NCI-H2196 treated with DMSO at 0.1 percent for 48 hours (cell line): ENCODE data around the gene KLC3.

Experiments
- DNase-seq: peaks from one replicate; lab custom pipeline; 2025; ENCODE audit not compliant: unreplicated experiment; lab: John Stamatoyannopoulos, UW

The KLC3 gene

GRCh38 chr19:45368737-45369340 lies 28.3 kb downstream of the KLC3 start:
- no peak for DNase-seq

GRCh38 chr19:45370410-45371204 lies 30.1 kb downstream of the KLC3 start, which contains the start of gene ERCC2:
TSS of gene ERCC2 (minus strand) at chr19:45370573. CDS start at chr19:45370540, 33 bp downstream.
- peak; percentile 88 for DNase-seq

GRCh38 chr19:45376045-45376724 lies 35.6 kb downstream of the KLC3 start:
- DNase-seq, result no peak

GRCh38 chr19:45380107-45380506 lies 39.6 kb downstream of the KLC3 start:
- DNase-seq, result no peak

- DNase-seq, result no peak
Observed at GRCh38 chr19:45382426-45382825, 41.9 kb downstream of the KLC3 start.

- DNase-seq, result no peak
Observed at GRCh38 chr19:45385392-45386221, 45.1 kb downstream of the KLC3 start.

GRCh38 chr19:45391346-45391745 lies 50.8 kb downstream of the KLC3 start:
- DNase-seq, result no peak

- DNase-seq, result no peak
Observed at GRCh38 chr19:45391871-45392665, 51.5 kb downstream of the KLC3 start.

GRCh38 chr19:45395821-45396617 lies 55.5 kb downstream of the KLC3 start:
- DNase-seq, result no peak

GRCh38 chr19:45400192-45400591 lies 59.6 kb downstream of the KLC3 start:
- no peak for DNase-seq
